Right lobe of liver (tissue), 4 donors: ENCODE data around the gene GOLGA1.
"Not testable (repeated sequence)": the region's sequence is repeated elsewhere in the genome, so short reads cannot be mapped to it uniquely, and the experiment has no call there.

Source experiments
- POLR2A ChIP-seq: fragments of 450-650 bp; IDR thresholded peaks from one replicate; pipeline ENCODE4 v1.6.1; 2017; ENCODE audit warnings: antibody characterized with exemption, mild to moderate bottlenecking
- TF ChIP-seq, protein P1 (sequence below), 4 donors: fragments of 200-600 bp in 3 of 4; fragments of 450-650 bp in 1 of 4; IDR thresholded peaks; one replicate each; pipeline versions ENCODE4 v1.5.1 to v1.8.0; 2016 to 2022; ENCODE audit warnings: antibody characterized with exemption in 4 of 4, mild to moderate bottlenecking in 2 of 4
- donor health status: DM: no; HTN: no; CAD: no.
- donor health status: DM: no; HTN: no; CAD: no.
- donor health status: DM: no; HTN: yes; CAD: no.

DNA sequence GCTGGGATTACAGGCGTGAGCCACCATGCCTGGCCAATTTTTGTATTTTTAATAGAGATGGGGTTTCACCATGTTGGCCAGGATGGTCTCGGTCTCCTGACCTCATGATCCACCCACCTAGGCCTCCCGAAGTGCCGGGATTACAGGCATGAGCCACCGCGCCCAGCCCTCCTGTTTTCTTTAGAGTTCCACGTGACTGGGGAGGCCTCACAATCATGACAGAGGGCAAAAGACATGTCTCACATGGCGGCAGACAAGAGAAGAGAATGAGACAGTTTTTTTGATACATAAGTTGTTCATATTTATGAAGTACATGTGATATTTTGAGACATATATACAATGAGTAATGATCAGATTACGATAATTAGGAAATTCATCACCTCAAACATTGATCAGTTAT, 94.4 kb downstream of the GOLGA1 start:
- TF ChIP-seq, protein P1, sequence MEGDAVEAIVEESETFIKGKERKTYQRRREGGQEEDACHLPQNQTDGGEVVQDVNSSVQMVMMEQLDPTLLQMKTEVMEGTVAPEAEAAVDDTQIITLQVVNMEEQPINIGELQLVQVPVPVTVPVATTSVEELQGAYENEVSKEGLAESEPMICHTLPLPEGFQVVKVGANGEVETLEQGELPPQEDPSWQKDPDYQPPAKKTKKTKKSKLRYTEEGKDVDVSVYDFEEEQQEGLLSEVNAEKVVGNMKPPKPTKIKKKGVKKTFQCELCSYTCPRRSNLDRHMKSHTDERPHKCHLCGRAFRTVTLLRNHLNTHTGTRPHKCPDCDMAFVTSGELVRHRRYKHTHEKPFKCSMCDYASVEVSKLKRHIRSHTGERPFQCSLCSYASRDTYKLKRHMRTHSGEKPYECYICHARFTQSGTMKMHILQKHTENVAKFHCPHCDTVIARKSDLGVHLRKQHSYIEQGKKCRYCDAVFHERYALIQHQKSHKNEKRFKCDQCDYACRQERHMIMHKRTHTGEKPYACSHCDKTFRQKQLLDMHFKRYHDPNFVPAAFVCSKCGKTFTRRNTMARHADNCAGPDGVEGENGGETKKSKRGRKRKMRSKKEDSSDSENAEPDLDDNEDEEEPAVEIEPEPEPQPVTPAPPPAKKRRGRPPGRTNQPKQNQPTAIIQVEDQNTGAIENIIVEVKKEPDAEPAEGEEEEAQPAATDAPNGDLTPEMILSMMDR (IDR thresholded peaks at IDR 0.05) = not testable (repeated sequence)
- not testable (repeated sequence) for TF ChIP-seq POLR2A
